Trophoblast cell (in vitro differentiated cells and primary cell): ENCODE measurements around the gene BLTP2.

Experiments used
- DNase-seq, 2 donors: peaks; one replicate each; pipeline ENCODE4 v3.0.0-alpha.2; 2016
- H2AFZ ChIP-seq: 2 replicates; pipeline ENCODE4 v1.6.1; 2013; ENCODE audit warnings: low read length, moderate library complexity, mild to moderate bottlenecking; ENCODE audit not compliant: insufficient read depth, poor library complexity
- H2AK5ac ChIP-seq: 2 replicates; pipeline ENCODE4 v1.6.1; 2013; ENCODE audit warnings: mild to moderate bottlenecking, low read length
- H2BK120ac ChIP-seq: 2 replicates; pipeline ENCODE4 v1.6.1; 2013; ENCODE audit warnings: low read length, mild to moderate bottlenecking, moderate library complexity; ENCODE audit not compliant: insufficient read depth, poor library complexity
- H2BK12ac ChIP-seq: 2 replicates; pipeline ENCODE4 v1.6.1; 2013; ENCODE audit warnings: mild to moderate bottlenecking, low read length, moderate library complexity
- H2BK5ac ChIP-seq: 2 replicates; pipeline ENCODE4 v1.6.1; 2013; ENCODE audit warnings: low read length, low read depth, moderate library complexity, mild to moderate bottlenecking; ENCODE audit not compliant: poor library complexity
- H3K14ac ChIP-seq: 2 replicates; pipeline ENCODE4 v1.6.1; 2013; ENCODE audit warnings: mild to moderate bottlenecking, low read length
- H3K18ac ChIP-seq: 2 replicates; pipeline ENCODE4 v1.6.1; 2013; ENCODE audit warnings: mild to moderate bottlenecking, low read length
- H3K23ac ChIP-seq: 2 replicates; pipeline ENCODE4 v1.6.1; 2013; ENCODE audit warnings: low read length
- H3K27ac ChIP-seq: 2 replicates; pipeline ENCODE4 v1.5.1; 2013; ENCODE audit warnings: low read depth, mild to moderate bottlenecking, inconsistent platforms, low read length, moderate library complexity
- H3K27me3 ChIP-seq: 2 replicates; pipeline ENCODE4 v1.6.1; 2013; ENCODE audit warnings: inconsistent platforms, mild to moderate bottlenecking, low read length, moderate library complexity; ENCODE audit not compliant: insufficient read depth
- H3K36me3 ChIP-seq, 2 experiments: 1 replicate in 1 of 2; 2 replicates in 1 of 2; pipeline ENCODE4 v1.6.1; 2013; ENCODE audit warnings: low read length in 2 of 2, mild to moderate bottlenecking in 2 of 2, moderate library complexity in 1 of 2; ENCODE audit not compliant: insufficient read depth in 2 of 2, control insufficient read depth in 1 of 2
- H3K4ac ChIP-seq: 2 replicates; pipeline ENCODE4 v1.6.1; 2013; ENCODE audit warnings: low read depth, mild to moderate bottlenecking, low read length, moderate library complexity
- H3K4me1 ChIP-seq, 2 experiments: 1 replicate in 1 of 2; 2 replicates in 1 of 2; pipeline ENCODE4 v1.6.1; 2013; ENCODE audit warnings: low read length in 2 of 2, mild to moderate bottlenecking in 2 of 2, moderate library complexity in 1 of 2; ENCODE audit not compliant: insufficient read depth in 2 of 2, control insufficient read depth in 1 of 2
- H3K4me2 ChIP-seq: 2 replicates; pipeline ENCODE4 v1.6.1; 2013; ENCODE audit warnings: inconsistent platforms, mild to moderate bottlenecking, low read length, moderate library complexity
- H3K4me3 ChIP-seq: 2 replicates; pipeline ENCODE4 v1.5.1; 2013; ENCODE audit warnings: mild to moderate bottlenecking, low read depth, low read length, inconsistent platforms
- H3K79me1 ChIP-seq: one replicate; pipeline ENCODE4 v1.6.1; 2013; ENCODE audit warnings: low read length
- H3K79me2 ChIP-seq: 2 replicates; pipeline ENCODE4 v1.6.1; 2013; ENCODE audit warnings: low read length, mild to moderate bottlenecking; ENCODE audit not compliant: control insufficient read depth, insufficient read depth, poor library complexity
- H3K9ac ChIP-seq: 2 replicates; pipeline ENCODE4 v1.6.1; 2013; ENCODE audit warnings: mild to moderate bottlenecking, low read length
- H3K9me3 ChIP-seq: 2 replicates; pipeline ENCODE4 v1.6.1; 2013; ENCODE audit warnings: low read depth, mild to moderate bottlenecking, control low read depth, inconsistent platforms, low read length; ENCODE audit not compliant: insufficient read depth
- H4K12ac ChIP-seq: 2 replicates; pipeline ENCODE4 v1.6.1; 2013; ENCODE audit warnings: low read depth, mild to moderate bottlenecking, low read length, moderate library complexity
- H4K8ac ChIP-seq: 2 replicates; pipeline ENCODE4 v1.6.1; 2013; ENCODE audit warnings: low read depth, mild to moderate bottlenecking, low read length, moderate library complexity
- H4K91ac ChIP-seq: one replicate; pipeline ENCODE4 v1.6.1; 2013; ENCODE audit warnings: low read depth, mild to moderate bottlenecking, low read length, moderate library complexity
- WGBS: extraction: QIAGEN DNeasy Blood & Tissue Kit; methylation state at CpG from one replicate; pipeline ENCODE4 v1.1.7; 2013; ENCODE audit warnings: missing lambda C conversion rate; ENCODE audit not compliant: insufficient read length, insufficient coverage; ENCODE audit errors: extremely low coverage; 5-methylcytosine and 5-hydroxymethylcytosine counted together

BLTP2 gene

DNA sequence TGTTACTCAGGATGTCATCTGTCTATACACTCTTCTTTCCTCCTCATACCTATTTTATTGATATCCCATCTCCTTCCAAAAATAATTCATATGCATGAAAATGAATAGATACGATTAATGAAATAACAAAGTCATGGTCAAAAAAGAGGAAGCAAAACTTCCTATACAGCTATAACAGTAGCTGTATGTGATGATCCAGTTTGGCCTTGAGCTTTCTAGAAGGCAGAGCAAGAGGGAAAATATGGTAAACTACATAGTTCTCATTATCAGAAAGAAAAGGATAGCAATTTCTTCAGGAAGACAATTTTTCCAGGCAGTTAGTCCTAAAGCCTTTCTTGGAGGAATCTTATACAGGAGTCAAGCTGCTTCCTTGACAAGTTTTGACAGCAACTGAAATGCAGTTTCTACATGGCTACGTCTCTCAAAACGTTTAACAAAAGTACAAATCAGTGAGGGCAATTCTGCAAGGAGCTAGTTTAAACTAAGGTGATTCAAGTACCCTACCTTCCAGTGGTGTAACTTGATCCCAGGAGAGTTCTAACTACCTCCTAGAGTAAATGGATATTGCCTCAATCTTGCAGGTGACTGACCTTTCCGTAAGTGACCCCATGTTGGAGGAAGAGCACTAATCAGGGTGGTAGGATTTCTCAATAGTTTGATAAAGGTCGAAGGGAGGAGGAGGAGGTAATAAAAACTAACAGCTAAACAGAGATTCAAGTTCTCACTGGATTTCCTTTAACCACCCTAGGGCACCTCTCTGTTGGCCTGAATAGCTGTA is 47.2 kb downstream of the BLTP2 start:
- Histone ChIP-seq H3K14ac (no peak overlapping the region), H4K8ac (peak overlapping the region; percentile 63), H3K4ac (no peak overlapping the region), H2AK5ac (no peak overlapping the region), H3K79me1 (peaks cover 6% of the 10 kb centered on the region), H3K4me3 (peak overlapping the region; percentile 77), H3K4me2 (peak overlapping the region; percentile 63), H2BK5ac (no peak overlapping the region), H3K79me2 (peaks cover 5% of the 10 kb centered on the region), H3K27ac (no peak overlapping the region), H3K9ac (no peak overlapping the region), H3K23ac (no peak overlapping the region), H3K18ac (no peak overlapping the region), H2BK12ac (no peak overlapping the region), H3K4me1 (peaks cover 0 to 12% of the 10 kb centered on the region in 2 experiments), H3K27me3 (no peaks in the 10 kb centered on the region), H3K9me3 (no peaks in the 10 kb centered on the region), H2AFZ (no peak overlapping the region), H4K12ac (no peak overlapping the region), H2BK120ac (no peak overlapping the region), H4K91ac (peak overlapping the region; percentile 65), H3K36me3 (peaks cover 4 to 7% of the 10 kb centered on the region in 2 experiments)
- DNase-seq, result no peak
- no CpG with 5 or more reads among the region's 5 CpGs for WGBS
